Esophagus squamous epithelium (tissue), 5 donors: Measurements from ENCODE around the gene SLC38A4. TPM values are rescaled to one million over a fixed set of nuclear protein-coding genes. Genes with fewer than 3 reads are reported as not detected.

Experiments used
- DNase-seq: peaks from one replicate; lab custom pipeline; 2025; lab: John Stamatoyannopoulos, UW
- H3K27ac ChIP-seq, 4 donors: fragments of 200-600 bp; sonication (generic); one replicate each; pipeline ENCODE4 v1.5.1; 2016 to 2019; ENCODE audit warnings: mild to moderate bottlenecking in 1 of 4
- H3K27me3 ChIP-seq, 4 donors: fragments of 200-600 bp; sonication (generic); 1 replicate in 3 of 4; 2 replicates in 1 of 4; pipeline versions ENCODE4 v1.5.1 to v1.6.0; 2017 to 2021; ENCODE audit warnings: antibody characterized with exemption in 1 of 4
- H3K36me3 ChIP-seq, 3 donors: fragments of 200-600 bp; sonication (generic); one replicate each; pipeline ENCODE4 v1.5.1; 2016 to 2019
- H3K4me1 ChIP-seq, 3 donors: fragments of 200-600 bp; sonication (generic); one replicate each; pipeline ENCODE4 v1.5.1; 2017 to 2019
- H3K4me3 ChIP-seq, 4 donors: fragments of 200-600 bp; sonication (generic); 1 replicate in 3 of 4; 2 replicates in 1 of 4; pipeline ENCODE4 v1.5.1; 2016 to 2019; ENCODE audit warnings: mild to moderate bottlenecking in 2 of 4, moderate library complexity in 1 of 4
- H3K9me3 ChIP-seq, 3 donors: fragments of 200-600 bp; sonication (generic); one replicate each; pipeline ENCODE4 v1.5.1; 2016 to 2019
- POLR2A ChIP-seq, 4 donors: fragments of 450-650 bp; IDR thresholded peaks; one replicate each; pipeline ENCODE4 v1.6.1; 2017; ENCODE audit warnings: antibody characterized with exemption in 4 of 4, mild to moderate bottlenecking in 4 of 4, moderate library complexity in 3 of 4
- WGBS, 2 donors: methylation state at CpG; one replicate each; pipeline ENCODE4 v1.1.5; 2018; 5-methylcytosine and 5-hydroxymethylcytosine counted together
- intact Hi-C: fragments of 100-400 bp; cut with DNase I; formaldehyde crosslinking; loops from one replicate; pipeline ENCODE4 v1.15.0; 2022
- total RNA-seq, 4 donors: library from RNA; depleted of rRNA; stranded (reverse); fragments of >200 nt; gene quantifications; one replicate each; pipeline ENCODE4 v1.1.0, GENCODE V29; 2016
- TF ChIP-seq, protein P1 (sequence below), 6 experiments: fragments of 450-650 bp in 4 of 6; fragments of 200-600 bp in 2 of 6; sonication (generic) in 2 of 6; IDR thresholded peaks; one replicate each; pipeline ENCODE4 v1.5.1; 2016 to 2019; ENCODE audit warnings: antibody characterized with exemption in 6 of 6, mild to moderate bottlenecking in 4 of 6, moderate library complexity in 4 of 6
- donor health status: DM: yes; HTN: yes; CAD: no.

SLC38A4 gene
- total RNA-seq, 4 donors from 2014 or later = 1.0 to 2.4 (median 2.1) TPM

DNA sequence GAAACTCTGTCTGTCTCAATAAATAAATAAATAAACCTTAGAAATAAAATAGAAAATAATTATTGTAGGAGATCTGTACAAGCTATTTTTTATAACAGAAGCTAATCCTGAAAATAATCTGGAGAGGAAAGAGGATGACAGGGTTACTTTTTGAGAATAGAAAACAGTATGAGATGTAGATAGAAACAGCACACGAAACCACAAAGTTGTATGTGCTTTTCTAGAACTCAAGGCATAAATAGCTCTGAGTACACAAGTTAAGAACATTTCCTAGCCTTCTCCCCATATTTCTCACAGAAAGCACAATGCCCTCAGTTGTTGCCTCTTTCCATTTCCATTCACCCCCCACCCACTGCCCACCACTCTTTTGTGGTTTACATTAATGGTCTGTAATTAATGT lies 35.7 kb downstream of the SLC38A4 start:
- no peak for DNase-seq
- Histone ChIP-seq H3K27me3 (no peaks in the 10 kb centered on the region), H3K27ac (no peak overlapping the region), H3K9me3 (no peaks in the 10 kb centered on the region), H3K4me1 (peaks cover 0 to 2% (median 0%) of the 10 kb centered on the region in 3 donors), H3K4me3 (no peak overlapping the region), H3K36me3 (no peaks in the 10 kb centered on the region)
- intact Hi-C loops = no loop called here
- no peak for TF ChIP-seq POLR2A (IDR thresholded peaks at IDR 0.05)
- TF ChIP-seq, protein P1, sequence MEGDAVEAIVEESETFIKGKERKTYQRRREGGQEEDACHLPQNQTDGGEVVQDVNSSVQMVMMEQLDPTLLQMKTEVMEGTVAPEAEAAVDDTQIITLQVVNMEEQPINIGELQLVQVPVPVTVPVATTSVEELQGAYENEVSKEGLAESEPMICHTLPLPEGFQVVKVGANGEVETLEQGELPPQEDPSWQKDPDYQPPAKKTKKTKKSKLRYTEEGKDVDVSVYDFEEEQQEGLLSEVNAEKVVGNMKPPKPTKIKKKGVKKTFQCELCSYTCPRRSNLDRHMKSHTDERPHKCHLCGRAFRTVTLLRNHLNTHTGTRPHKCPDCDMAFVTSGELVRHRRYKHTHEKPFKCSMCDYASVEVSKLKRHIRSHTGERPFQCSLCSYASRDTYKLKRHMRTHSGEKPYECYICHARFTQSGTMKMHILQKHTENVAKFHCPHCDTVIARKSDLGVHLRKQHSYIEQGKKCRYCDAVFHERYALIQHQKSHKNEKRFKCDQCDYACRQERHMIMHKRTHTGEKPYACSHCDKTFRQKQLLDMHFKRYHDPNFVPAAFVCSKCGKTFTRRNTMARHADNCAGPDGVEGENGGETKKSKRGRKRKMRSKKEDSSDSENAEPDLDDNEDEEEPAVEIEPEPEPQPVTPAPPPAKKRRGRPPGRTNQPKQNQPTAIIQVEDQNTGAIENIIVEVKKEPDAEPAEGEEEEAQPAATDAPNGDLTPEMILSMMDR (IDR thresholded peaks at IDR 0.05) = no peak
- 82 to 94% methylated on average over 1 of the region's 1 CpG for WGBS, 2 donors

DNA sequence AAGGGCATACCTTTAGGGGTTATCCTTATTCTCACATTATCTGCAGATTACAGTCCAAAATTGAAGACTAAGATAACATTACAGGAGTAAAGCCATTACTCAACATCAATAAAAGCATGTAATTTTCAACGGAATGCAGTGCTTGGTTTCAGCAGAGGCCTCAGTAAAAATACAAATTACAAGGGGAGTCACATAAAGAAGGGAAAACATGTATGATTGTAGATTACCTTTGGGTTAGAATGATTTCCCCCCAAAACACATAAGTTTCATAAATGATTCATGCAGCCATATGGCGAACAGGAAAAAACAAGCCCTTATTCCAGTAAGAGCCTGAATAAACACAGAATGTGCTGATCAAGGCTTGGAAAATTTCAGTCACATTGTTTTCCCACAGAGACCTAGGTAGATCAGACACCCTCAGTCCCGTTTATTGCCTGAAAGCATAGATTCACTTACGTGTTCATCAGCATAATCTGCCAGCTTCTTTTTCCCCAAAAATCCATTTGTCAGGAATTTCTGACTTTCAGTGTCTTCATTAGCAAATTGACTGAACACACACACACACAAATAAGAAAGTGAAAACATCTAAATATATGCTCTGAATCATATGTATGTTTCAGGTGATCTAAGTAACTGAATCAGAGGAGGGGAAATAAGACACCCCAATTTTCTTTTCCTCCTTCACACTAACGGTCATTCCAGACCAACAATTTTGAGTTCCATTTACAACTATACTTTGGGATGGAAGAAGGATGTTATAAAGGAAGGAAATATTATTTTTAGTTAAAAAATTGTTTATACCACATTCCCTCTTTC lies 37.5 kb downstream of the SLC38A4 start:
- Histone ChIP-seq H3K27ac (no peak overlapping the region), H3K4me1 (peaks cover 0 to 8% (median 0%) of the 10 kb centered on the region in 3 donors), H3K9me3 (no peaks in the 10 kb centered on the region), H3K36me3 (no peaks in the 10 kb centered on the region), H3K27me3 (no peaks in the 10 kb centered on the region), H3K4me3 (no peak overlapping the region)
- no peak for DNase-seq
- TF ChIP-seq POLR2A (IDR thresholded peaks at IDR 0.05) = no peak
- TF ChIP-seq, protein P1 (IDR thresholded peaks at IDR 0.05) = no peak
- intact Hi-C loops = no loop called here
- WGBS, 2 donors = 30 to 42% methylated on average over 5 of the region's 5 CpGs

DNA sequence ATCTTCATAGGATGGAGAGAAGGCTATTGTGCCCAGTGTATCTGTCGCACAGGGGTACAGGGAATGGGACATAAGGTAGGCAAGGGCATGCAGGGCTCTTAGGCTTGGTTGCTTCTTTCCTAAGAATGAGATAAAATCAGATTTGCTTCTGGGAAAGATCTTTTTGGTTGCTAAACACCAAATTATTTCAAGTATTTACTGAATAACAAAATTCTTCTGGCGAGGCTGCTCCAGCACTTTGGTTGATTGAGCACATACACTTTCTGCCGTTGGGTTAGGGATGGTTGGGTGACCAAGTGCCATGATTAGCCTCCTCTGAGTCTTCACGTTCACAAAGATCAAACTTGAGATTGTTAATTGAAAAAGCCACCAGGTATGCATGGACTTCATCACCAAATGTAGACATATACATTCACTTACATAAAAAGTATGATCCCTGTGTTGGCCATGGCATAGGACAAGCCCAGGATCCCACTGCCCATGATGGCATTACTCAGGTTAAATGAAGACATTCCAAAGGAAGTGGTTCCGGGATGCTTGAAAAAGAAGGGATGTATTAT lies 38.2 kb downstream of the SLC38A4 start:
- WGBS, 2 donors = 86 to 88% methylated on average over 5 of the region's 5 CpGs
- Histone ChIP-seq H3K27ac (no peak overlapping the region), H3K4me3 (no peak overlapping the region), H3K36me3 (no peaks in the 10 kb centered on the region), H3K27me3 (no peaks in the 10 kb centered on the region), H3K4me1 (peaks cover 0 to 8% (median 0%) of the 10 kb centered on the region in 3 donors), H3K9me3 (no peaks in the 10 kb centered on the region)
- no peak for DNase-seq
- intact Hi-C loops = no loop called here
- TF ChIP-seq, protein P1 (IDR thresholded peaks at IDR 0.05) = no peak

DNA sequence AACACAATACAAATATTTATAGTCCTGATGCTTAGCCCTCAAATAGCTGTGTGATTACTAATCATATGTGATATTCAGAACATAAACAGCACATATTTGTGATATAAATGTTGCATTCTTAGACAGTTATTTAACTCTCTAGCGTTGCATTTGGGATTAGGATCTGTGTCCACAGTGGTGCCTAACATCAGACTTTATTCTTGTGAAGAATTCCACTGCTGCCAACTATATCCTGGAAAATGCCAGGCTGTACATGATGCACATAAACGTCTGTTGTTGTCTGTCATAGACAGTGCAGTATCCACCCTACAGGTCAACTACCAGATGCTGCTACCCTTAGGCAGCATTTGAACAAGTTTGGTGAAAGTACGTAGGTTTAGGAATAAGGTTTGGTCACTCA lies 39.0 kb downstream of the SLC38A4 start:
- Histone ChIP-seq H3K27ac (no peak overlapping the region), H3K9me3 (no peaks in the 10 kb centered on the region), H3K4me1 (peaks cover 0 to 8% (median 0%) of the 10 kb centered on the region in 3 donors), H3K4me3 (no peak overlapping the region), H3K27me3 (no peaks in the 10 kb centered on the region), H3K36me3 (no peaks in the 10 kb centered on the region)
- WGBS, 2 donors = 54 to 61% methylated on average over 3 of the region's 3 CpGs
- intact Hi-C loops = no loop called here
- no peak for DNase-seq
- TF ChIP-seq, protein P1 (IDR thresholded peaks at IDR 0.05) = no peak
- TF ChIP-seq POLR2A (IDR thresholded peaks at IDR 0.05) = no peak

DNA sequence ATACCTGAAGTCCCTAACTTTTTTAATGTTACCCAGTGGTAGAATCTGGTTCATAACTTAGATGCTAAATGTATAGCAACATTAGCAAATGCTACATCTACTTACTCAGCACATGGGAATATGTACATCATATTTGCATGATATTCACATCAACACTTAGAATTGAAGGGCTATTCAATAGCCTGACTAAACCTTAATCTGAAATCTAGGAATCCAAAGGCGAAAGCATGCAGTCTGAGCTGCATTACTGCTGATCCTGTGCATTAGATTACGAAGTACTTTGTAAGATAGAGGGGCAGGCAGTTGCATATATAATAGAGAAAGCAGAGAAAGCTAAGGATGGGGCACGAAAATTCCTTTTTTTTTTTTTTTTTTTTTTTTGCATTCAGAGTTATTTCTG lies 40.4 kb downstream of the SLC38A4 start:
- Histone ChIP-seq H3K9me3 (no peaks in the 10 kb centered on the region), H3K27me3 (no peaks in the 10 kb centered on the region), H3K4me3 (no peak overlapping the region), H3K27ac (no peak overlapping the region), H3K4me1 (peaks cover 0 to 8% (median 0%) of the 10 kb centered on the region in 3 donors), H3K36me3 (no peaks in the 10 kb centered on the region)
- 81% methylated on average over 3 of the region's 3 CpGs for WGBS, 2 donors
- intact Hi-C loops = no loop called here
- no peak for DNase-seq
- TF ChIP-seq, protein P1 (IDR thresholded peaks at IDR 0.05) = no peak
- no peak for TF ChIP-seq POLR2A (IDR thresholded peaks at IDR 0.05)
